ENCODE data around the gene BBX. TPM values are rescaled to one million over a fixed set of nuclear protein-coding genes. Genes with fewer than 3 reads are reported as not detected.
A peak's percentile ranks its signal among the peaks of the same experiment; 100 is the strongest.

The BBX gene
- total and polyA plus RNA-seq, 2 of the 4 experiments (the other 2 are of a cell fraction), result 13.6 to 107 TPM

- no peaks in the 10 kb centered on the region for H3K9me1 ChIP-seq (ENCODE audit: insufficient read depth, low read length)
- no peak overlapping the region for H4K8ac ChIP-seq (ENCODE audit: low read depth in 2 of 2, low read length in 2 of 2)
- no peak overlapping the region for H3K23ac ChIP-seq (ENCODE audit: low read depth, low read length)
- no peak overlapping the region for H3K14ac ChIP-seq (replicated peaks; ENCODE audit: low read depth, low read length)
- H3K4me2 ChIP-seq (ENCODE audit: low read depth, low read length), result no peak overlapping the region
- WGBS, 2 experiments (ENCODE audit: extremely low coverage in 2 of 2, insufficient read length in 1 of 2), result 88% methylated on average over 3 of the region's 5 CpGs; no CpG with 5 or more reads in 1 of the 2 experiments
- no peak overlapping the region for H2BK20ac ChIP-seq (ENCODE audit: low read depth, low read length)
- no peak overlapping the region for H3K4me3 ChIP-seq (ENCODE audit: insufficient read depth, low read depth, low read length)
- dilution Hi-C loops (cut with HindIII; ENCODE audit: low sequenced_read_pairs, unreplicated experiment), result no loop called here
- ChIA-PET POLR2A (ENCODE audit: unreplicated experiment) (no interaction called here), CTCF (interaction anchor here (1.1 kb wide), 1 partner anchor 13 kb away, joined by 4 read pairs; no protein-coding TSS in a partner anchor)
- no peaks in the 10 kb centered on the region for H3K27me3 ChIP-seq (ENCODE audit: control insufficient read depth, insufficient read depth, low read length)
- no peak overlapping the region for H4K5ac ChIP-seq (ENCODE audit: low read depth, low read length)
- no peak overlapping the region for H2AK5ac ChIP-seq (ENCODE audit: low read depth, low read length)
- intact Hi-C loops (cut with micrococcal nuclease), result loop anchor here (10.0 kb wide), 1 partner anchor 304 kb away; no protein-coding TSS in a partner anchor
- H2AK9ac ChIP-seq (replicated peaks; ENCODE audit: low read depth, low read length, poor library complexity), result no peak overlapping the region
- no peak overlapping the region for H3K56ac ChIP-seq (ENCODE audit: extremely low read depth, insufficient read depth, low read length)
- H3K18ac ChIP-seq (ENCODE audit: low read depth, low read length), result no peak overlapping the region
- ATAC-seq (ENCODE audit: low read depth), result no peak
- no peak overlapping the region for H3K9ac ChIP-seq (ENCODE audit: low read depth, low read length)
- BruUV-seq (replicated peaks), result no TSS peak
- H3K27ac ChIP-seq (ENCODE audit: insufficient read depth, low read length), result no peak overlapping the region
- in situ Hi-C loops (cut with MboI; ENCODE audit: low sequenced_read_pairs), result loop anchor here (10.0 kb wide), 1 partner anchor 504 kb away; no protein-coding TSS in a partner anchor
- DNase-seq, result no peak
- H3K4me1 ChIP-seq (ENCODE audit: control insufficient read depth, insufficient read depth, low read length), result no peaks in the 10 kb centered on the region
- no peak overlapping the region for H2AFZ ChIP-seq (replicated peaks; ENCODE audit: low read length, poor library complexity)
- H4K91ac ChIP-seq (ENCODE audit: insufficient read depth, low read depth, low read length), result no peak overlapping the region
- H2BK5ac ChIP-seq (ENCODE audit: low read depth, low read length, poor library complexity, severe bottlenecking), result no peak overlapping the region
- no peaks in the 10 kb centered on the region for H3K9me3 ChIP-seq (ENCODE audit: control insufficient read depth, insufficient read depth, low read length)
- no peak overlapping the region for H2BK15ac ChIP-seq (ENCODE audit: low read depth, low read length)
- H4K20me1 ChIP-seq (ENCODE audit: insufficient read depth, low read length), result peaks cover 2% of the 10 kb centered on the region; the same call in 1 of the 2 replicates
- peaks cover 0 to 3% of the 10 kb centered on the region in 2 experiments; a peak in 1 of 4 replicates for H3K79me1 ChIP-seq (ENCODE audit: low read depth in 1 of 2, low read length in 2 of 2)
- no peak overlapping the region for H2BK120ac ChIP-seq (ENCODE audit: low read depth, low read length)
- H3K36me3 ChIP-seq (ENCODE audit: control insufficient read depth, insufficient read depth, low read length), result no peaks in the 10 kb centered on the region; the same call in 1 of the 2 replicates
- peak; percentile 78 for TF ChIP-seq MAFK (IDR thresholded peaks at IDR 0.05; ENCODE audit: low read depth, low read length)
- no peak for TF ChIP-seq BHLHE40 (IDR thresholded peaks at IDR 0.05; ENCODE audit: low read depth, low read length)
- no peak overlapping the region for H3K4ac ChIP-seq (ENCODE audit: low read depth, low read length)
These were observed 215.9 kb downstream of the BBX start for GRCh38 chr3:107738486-107739183.

All from IMR-90 (cell line).